Subcutaneous abdominal adipose tissue (tissue), 5 donors: ENCODE data around the gene TNFRSF6B.

ENCODE experiments used
- H3K27ac ChIP-seq: one replicate; pipeline ENCODE4 v1.7.0; 2013; ENCODE audit warnings: low read depth, mild to moderate bottlenecking, inconsistent platforms, low read length, moderate library complexity
- H3K27me3 ChIP-seq, 5 donors: one replicate each; pipeline ENCODE4 v1.7.0; 2013; ENCODE audit warnings: low read length in 5 of 5, inconsistent platforms in 1 of 5; ENCODE audit not compliant: control insufficient read depth in 5 of 5, insufficient read depth in 4 of 5
- H3K36me3 ChIP-seq, 5 donors: one replicate each; pipeline ENCODE4 v1.7.0; 2013; ENCODE audit warnings: low read length in 5 of 5; ENCODE audit not compliant: control insufficient read depth in 5 of 5, insufficient read depth in 5 of 5
- H3K4me1 ChIP-seq, 5 donors: one replicate each; pipeline ENCODE4 v1.7.0; 2013; ENCODE audit warnings: low read length in 5 of 5, mild to moderate bottlenecking in 3 of 5, moderate library complexity in 1 of 5; ENCODE audit not compliant: control insufficient read depth in 5 of 5, insufficient read depth in 5 of 5
- H3K4me3 ChIP-seq, 5 donors: one replicate each; pipeline ENCODE4 v1.7.0; 2013; ENCODE audit warnings: low read length in 5 of 5, low read depth in 1 of 5
- H3K9ac ChIP-seq, 5 donors: one replicate each; pipeline ENCODE4 v1.7.0; 2013; ENCODE audit warnings: low read length in 5 of 5, mild to moderate bottlenecking in 4 of 5, moderate library complexity in 3 of 5
- H3K9me3 ChIP-seq, 5 donors: one replicate each; pipeline ENCODE4 v1.7.0; 2013; ENCODE audit warnings: low read length in 5 of 5; ENCODE audit not compliant: control insufficient read depth in 5 of 5
- donor health status: healthy.
- donor health status: healthy.
- donor health status: healthy.
- donor health status: healthy.
- donor health status: healthy.

Gene TNFRSF6B

GRCh38 chr20:63690003-63690897 is 6.2 kb upstream of the TNFRSF6B start:
- Histone ChIP-seq H3K9me3 (no peaks in the 10 kb centered on the region), H3K36me3 (peaks cover 0 to 19% (median 8%) of the 10 kb centered on the region in 5 donors), H3K9ac (no peak overlapping the region), H3K27me3 (no peaks in the 10 kb centered on the region), H3K27ac (no peak overlapping the region), H3K4me1 (peaks cover 8 to 53% (median 38%) of the 10 kb centered on the region in 5 donors), H3K4me3 (no peak overlapping the region)

- H3K36me3 ChIP-seq = peaks cover 0 to 24% (median 8%) of the 10 kb centered on the region in 5 donors
- H3K4me3 ChIP-seq = no peak overlapping the region
- H3K4me1 ChIP-seq = peaks cover 8 to 52% (median 39%) of the 10 kb centered on the region in 5 donors
- H3K27ac ChIP-seq = no peak overlapping the region
- no peaks in the 10 kb centered on the region for H3K27me3 ChIP-seq
- no peaks in the 10 kb centered on the region for H3K9me3 ChIP-seq
- no peak overlapping the region for H3K9ac ChIP-seq
These were observed 5.3 kb upstream of the TNFRSF6B start for GRCh38 chr20:63690898-63691710.

- Histone ChIP-seq H3K27ac (no peak overlapping the region), H3K4me3 (no peak overlapping the region), H3K9me3 (no peaks in the 10 kb centered on the region), H3K9ac (no peak overlapping the region), H3K36me3 (peaks cover 0 to 28% (median 8%) of the 10 kb centered on the region in 5 donors), H3K4me1 (peaks cover 4 to 51% (median 39%) of the 10 kb centered on the region in 5 donors), H3K27me3 (no peaks in the 10 kb centered on the region)
These were observed 4.6 kb upstream of the TNFRSF6B start for GRCh38 chr20:63691711-63692435.

GRCh38 chr20:63692436-63693082 is 3.9 kb upstream of the TNFRSF6B start:
- Histone ChIP-seq H3K27ac (no peak overlapping the region), H3K27me3 (no peaks in the 10 kb centered on the region), H3K9ac (no peak overlapping the region), H3K4me3 (no peak overlapping the region), H3K9me3 (no peaks in the 10 kb centered on the region), H3K36me3 (peaks cover 0 to 34% (median 8%) of the 10 kb centered on the region in 5 donors), H3K4me1 (peaks cover 0 to 51% (median 39%) of the 10 kb centered on the region in 5 donors)

- Histone ChIP-seq H3K27ac (no peak overlapping the region), H3K9me3 (no peaks in the 10 kb centered on the region), H3K4me3 (no peak overlapping the region), H3K4me1 (peaks cover 0 to 50% (median 39%) of the 10 kb centered on the region in 5 donors), H3K27me3 (no peaks in the 10 kb centered on the region), H3K9ac (no peak overlapping the region), H3K36me3 (peaks cover 0 to 34% (median 8%) of the 10 kb centered on the region in 5 donors)
These were observed 3.2 kb upstream of the TNFRSF6B start for GRCh38 chr20:63693083-63693732.

GRCh38 chr20:63693733-63694583 is 2.5 kb upstream of the TNFRSF6B start:
- H3K36me3 ChIP-seq = peaks cover 0 to 34% (median 8%) of the 10 kb centered on the region in 5 donors

GRCh38 chr20:63694584-63695423 is 1.6 kb upstream of the TNFRSF6B start:
- peaks cover 0 to 53% (median 44%) of the 10 kb centered on the region in 5 donors for H3K4me1 ChIP-seq
- peaks cover 0 to 39% (median 8%) of the 10 kb centered on the region in 5 donors for H3K36me3 ChIP-seq
- no peaks in the 10 kb centered on the region for H3K27me3 ChIP-seq
- H3K27ac ChIP-seq = no peak overlapping the region
- H3K9me3 ChIP-seq = no peaks in the 10 kb centered on the region
- H3K4me3 ChIP-seq = no peak overlapping the region
- no peak overlapping the region for H3K9ac ChIP-seq

More at GRCh38 chr20:63693733-63694583, 2.5 kb upstream of the TNFRSF6B start:
- Histone ChIP-seq H3K9me3 (no peaks in the 10 kb centered on the region), H3K4me1 (peaks cover 0 to 50% (median 41%) of the 10 kb centered on the region in 5 donors), H3K4me3 (no peak overlapping the region), H3K9ac (no peak overlapping the region), H3K27me3 (no peaks in the 10 kb centered on the region), H3K27ac (no peak overlapping the region)
